Activated CD4-positive, alpha-beta T cell treated with anti-CD3 and anti-CD28 coated beads, Interleukin-2, amount 50 U/mL, for 48 hours (primary cell): ENCODE results near the gene CADM2.
A peak's percentile ranks its signal among the peaks of the same experiment; 100 is the strongest.

Experiments
- DNase-seq, 2 experiments: peaks; one replicate each; pipeline ENCODE4 v3.0.0-alpha.2; 2020

The CADM2 gene

GRCh38 chr3:85342915-85343314 lies 384.1 kb downstream of the CADM2 start:
- no peak for DNase-seq

- DNase-seq = no peak
Observed at GRCh38 chr3:85355572-85355971, 396.8 kb downstream of the CADM2 start.

GRCh38 chr3:85360742-85361387 lies 402.1 kb downstream of the CADM2 start:
- DNase-seq = peak in 1 of 2 experiments; percentile 15

- no peak for DNase-seq
Observed at GRCh38 chr3:85364296-85364909, 405.6 kb downstream of the CADM2 start.

- no peak for DNase-seq
Observed at GRCh38 chr3:85370341-85370740, 411.6 kb downstream of the CADM2 start.

GRCh38 chr3:85376131-85376530 lies 417.3 kb downstream of the CADM2 start:
- DNase-seq = no peak

GRCh38 chr3:85377115-85377514 lies 418.3 kb downstream of the CADM2 start:
- DNase-seq = no peak

- DNase-seq = no peak
Observed at GRCh38 chr3:85384372-85384771, 425.6 kb downstream of the CADM2 start.

- DNase-seq = no peak
Observed at GRCh38 chr3:85387913-85388505, 429.2 kb downstream of the CADM2 start.

- no peak for DNase-seq
Observed at GRCh38 chr3:85394424-85394823, 435.6 kb downstream of the CADM2 start.

- DNase-seq = no peak
Observed at GRCh38 chr3:85397434-85397833, 438.6 kb downstream of the CADM2 start.

- no peak for DNase-seq
Observed at GRCh38 chr3:85426121-85426520, 467.3 kb downstream of the CADM2 start.

- DNase-seq = no peak
Observed at GRCh38 chr3:85427467-85427866, 468.7 kb downstream of the CADM2 start.

GRCh38 chr3:85432081-85432480 lies 473.3 kb downstream of the CADM2 start:
- no peak for DNase-seq

GRCh38 chr3:85433319-85433718 lies 474.5 kb downstream of the CADM2 start:
- no peak for DNase-seq

GRCh38 chr3:85455561-85456200 lies 496.9 kb downstream of the CADM2 start:
- DNase-seq = no peak

- no peak for DNase-seq
Observed at GRCh38 chr3:85474241-85474640, 515.5 kb downstream of the CADM2 start.

GRCh38 chr3:85475346-85475745 lies 516.6 kb downstream of the CADM2 start:
- no peak for DNase-seq

- DNase-seq = no peak
Observed at GRCh38 chr3:85476891-85477495, 518.2 kb downstream of the CADM2 start.

- no peak for DNase-seq
Observed at GRCh38 chr3:85481411-85482212, 522.8 kb downstream of the CADM2 start.

- no peak for DNase-seq
Observed at GRCh38 chr3:85482213-85482490, 523.4 kb downstream of the CADM2 start.

GRCh38 chr3:85483986-85484385 lies 525.2 kb downstream of the CADM2 start:
- DNase-seq = no peak

GRCh38 chr3:85487375-85487774 lies 528.6 kb downstream of the CADM2 start:
- no peak for DNase-seq
